ENCODE measurements around the gene TIGD6.

Gene TIGD6

DNA sequence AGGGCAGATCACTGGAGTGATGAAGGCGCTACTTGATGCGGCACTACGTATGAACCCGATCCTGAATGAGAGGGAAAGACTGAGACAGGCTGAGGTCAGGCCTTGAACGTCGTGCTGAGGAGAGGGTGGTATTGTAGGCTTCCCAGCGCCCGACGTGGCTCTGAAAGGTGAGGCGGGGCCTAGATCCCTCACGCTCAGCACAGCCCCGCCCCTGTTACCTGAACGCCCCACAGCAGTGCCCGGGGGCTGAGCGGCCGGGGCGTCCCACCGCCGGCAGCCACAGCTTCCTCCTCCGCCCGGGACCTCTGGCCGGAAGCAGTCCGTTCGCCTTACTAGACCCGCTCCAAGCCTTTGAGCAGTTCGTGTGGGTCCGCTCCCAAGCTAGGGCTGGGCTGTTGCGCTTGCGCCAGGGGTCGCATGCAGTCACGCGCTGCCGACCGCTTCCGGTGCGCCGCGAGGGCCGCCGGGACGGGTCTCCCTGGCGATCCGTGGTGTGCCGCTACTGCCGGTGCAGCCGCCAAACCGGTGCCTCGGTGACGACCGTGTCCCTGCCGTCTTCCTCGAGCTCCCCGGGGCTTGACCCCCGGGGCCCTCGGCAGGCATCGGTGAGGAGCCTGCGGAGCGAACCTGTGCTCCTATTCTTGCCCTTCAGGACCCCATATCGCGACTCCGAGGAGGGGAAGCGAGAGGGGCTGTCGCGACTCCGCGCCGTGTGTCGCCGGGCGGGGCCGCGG is at the start of gene TIGD6, which contains the start of gene HMGXB3:
Gene TIGD6, minus strand, starts transcription at position 399 of the 734 bp plus-strand sequence. CDS start 4,306 bp downstream, outside the sequence.
Gene HMGXB3, plus strand, starts transcription at position 484 of the 734 bp plus-strand sequence. CDS start 4,114 bp downstream, outside the sequence.
- TF ChIP-seq GATA2 (IDR thresholded peaks at IDR 0.05; ENCODE audit: low read depth, low read length): no peak
- no peak for TF ChIP-seq GATA3 (IDR thresholded peaks at IDR 0.05; ENCODE audit: low read depth, low read length)

DNA sequence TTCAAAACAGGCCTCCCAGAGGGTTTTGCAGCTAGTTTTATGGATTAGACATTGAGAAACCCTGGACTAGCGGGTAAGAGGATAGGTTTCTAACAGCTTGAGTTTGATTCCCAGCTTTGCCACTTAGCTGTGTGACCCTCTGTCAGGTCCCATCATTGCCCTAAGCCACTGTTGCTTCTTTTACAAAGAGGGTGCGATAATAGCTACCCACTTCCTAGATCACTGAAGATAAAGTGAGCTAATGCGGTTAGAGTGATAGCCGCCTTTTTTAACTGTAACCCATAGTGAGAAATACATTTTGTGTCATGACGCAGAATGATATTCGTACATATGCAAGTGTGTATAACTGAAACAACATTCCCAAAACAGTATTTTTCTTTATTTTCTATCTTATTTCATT is 45.6 kb upstream of the TIGD6 start:
- TF ChIP-seq GATA3 (IDR thresholded peaks at IDR 0.05; ENCODE audit: low read depth, low read length) (no peak), GATA2 (IDR thresholded peaks at IDR 0.05; ENCODE audit: low read depth, low read length) (no peak)

DNA sequence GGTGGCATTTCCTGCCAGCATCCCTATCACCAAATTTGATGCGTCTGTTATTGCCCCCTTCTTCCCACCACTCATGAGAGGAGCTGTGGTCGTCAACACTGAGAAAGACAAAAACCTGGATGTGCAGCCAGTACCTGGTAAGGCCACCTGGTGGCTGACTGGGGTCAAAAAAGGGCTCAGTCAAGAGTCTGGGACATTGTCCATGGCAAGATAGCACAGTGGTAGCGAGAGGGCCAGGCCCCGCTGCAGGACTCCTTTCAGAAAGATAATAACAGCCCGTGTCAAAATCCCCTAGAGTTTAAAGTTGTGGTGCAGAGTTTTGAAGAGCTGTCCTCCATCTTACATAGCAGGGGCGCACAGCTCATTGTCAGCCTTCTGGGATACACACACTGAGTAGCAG is 45.1 kb upstream of the TIGD6 start:
- TF ChIP-seq GATA2 (IDR thresholded peaks at IDR 0.05; ENCODE audit: low read depth, low read length) (no peak), GATA3 (IDR thresholded peaks at IDR 0.05; ENCODE audit: low read depth, low read length) (no peak)

DNA sequence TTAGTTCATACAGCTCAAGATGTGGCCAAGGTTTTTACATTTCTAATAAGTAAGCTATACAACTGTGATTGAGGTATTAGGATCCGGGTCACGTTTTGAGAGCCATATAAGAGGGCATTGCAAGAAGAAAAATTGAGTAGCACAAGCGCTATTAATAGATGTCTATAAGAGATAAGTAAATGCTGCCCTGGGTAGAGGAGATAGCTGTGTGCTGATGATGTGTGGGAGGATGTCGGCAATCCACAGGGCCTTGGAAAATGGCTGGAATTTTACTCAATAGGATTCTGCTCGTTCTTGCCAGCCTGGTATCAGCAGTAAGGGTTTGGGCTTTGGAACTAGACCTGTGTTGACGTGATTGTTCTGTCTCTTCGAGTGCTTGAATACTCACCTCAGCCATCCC is 44.3 kb upstream of the TIGD6 start:
- TF ChIP-seq GATA2 (IDR thresholded peaks at IDR 0.05; ENCODE audit: low read depth, low read length): no peak
- TF ChIP-seq GATA3 (IDR thresholded peaks at IDR 0.05; ENCODE audit: low read depth, low read length): no peak

DNA sequence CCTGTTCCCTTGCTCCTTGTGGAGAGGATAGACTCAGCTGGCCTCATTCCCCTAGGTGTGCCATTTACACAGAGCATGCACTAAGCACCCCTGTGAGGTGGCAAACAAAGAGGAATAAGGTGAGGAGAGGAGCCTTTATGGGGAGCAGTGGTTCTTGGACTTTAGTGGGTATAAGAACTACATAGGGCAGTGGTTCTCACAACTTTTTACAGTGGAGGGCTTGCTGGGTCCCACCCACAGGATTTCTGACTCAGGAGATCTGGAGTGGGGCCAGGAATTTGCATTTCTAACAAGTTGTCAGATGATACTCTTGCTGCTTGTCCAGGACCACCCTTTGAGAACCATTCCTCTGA is 43.9 kb upstream of the TIGD6 start:
- TF ChIP-seq GATA2 (IDR thresholded peaks at IDR 0.05; ENCODE audit: low read depth, low read length) (no peak), GATA3 (IDR thresholded peaks at IDR 0.05; ENCODE audit: low read depth, low read length) (no peak)

DNA sequence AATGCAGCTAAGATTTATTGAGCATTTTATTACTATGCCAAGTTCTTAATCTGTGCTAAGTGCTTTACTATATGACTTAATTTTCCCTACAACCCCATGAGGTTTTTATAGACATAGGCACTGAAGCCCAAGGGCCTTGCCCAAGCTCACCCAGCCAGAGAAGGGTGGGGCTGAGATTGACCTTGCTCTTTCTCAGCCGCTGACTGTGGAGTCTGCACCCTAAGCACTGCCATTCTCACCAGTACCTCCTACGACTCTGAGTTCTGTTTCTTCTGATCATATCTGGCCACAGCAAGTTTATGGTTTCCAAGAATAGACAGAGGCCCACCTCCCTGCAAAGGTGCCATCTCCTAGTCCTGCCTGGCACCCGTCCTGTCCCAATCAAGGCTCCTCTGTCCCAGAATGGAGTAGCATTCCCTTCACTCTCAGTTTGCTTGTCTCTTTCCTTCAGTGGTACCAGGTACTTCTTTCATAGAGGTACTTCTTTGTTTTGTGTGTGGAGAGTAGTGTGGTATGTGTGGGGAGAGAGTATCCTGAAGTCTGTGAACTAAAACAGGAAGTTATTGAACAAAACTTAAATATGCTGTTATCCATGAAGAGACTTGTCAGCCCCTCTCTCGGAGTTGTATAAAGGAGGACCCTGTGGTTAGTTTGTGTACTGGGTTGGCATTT is 43.3 kb upstream of the TIGD6 start:
- TF ChIP-seq GATA3 (IDR thresholded peaks at IDR 0.05; ENCODE audit: low read depth, low read length) (no peak), GATA2 (IDR thresholded peaks at IDR 0.05; ENCODE audit: low read depth, low read length) (no peak)

DNA sequence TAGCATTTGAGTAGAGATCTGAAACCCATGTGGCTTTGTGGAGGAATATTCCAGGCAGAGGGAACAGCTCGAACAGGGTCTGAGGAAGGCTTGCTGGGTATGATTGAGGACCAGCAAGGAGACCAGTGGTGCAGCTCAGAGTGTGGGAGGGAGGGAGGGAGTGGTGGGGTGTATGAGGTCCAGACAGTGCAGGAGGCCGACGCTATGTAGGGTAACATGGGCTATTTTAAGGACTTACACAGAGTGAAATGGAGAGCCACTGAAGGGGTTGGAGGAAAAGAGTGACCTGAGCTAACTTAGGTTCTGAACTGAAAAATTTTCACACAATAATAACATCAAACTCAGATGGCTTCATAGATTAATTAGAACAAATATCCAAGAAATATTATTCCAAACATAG is 42.0 kb upstream of the TIGD6 start:
- TF ChIP-seq GATA3 (IDR thresholded peaks at IDR 0.05; ENCODE audit: low read depth, low read length) (no peak), GATA2 (IDR thresholded peaks at IDR 0.05; ENCODE audit: low read depth, low read length) (no peak)

DNA sequence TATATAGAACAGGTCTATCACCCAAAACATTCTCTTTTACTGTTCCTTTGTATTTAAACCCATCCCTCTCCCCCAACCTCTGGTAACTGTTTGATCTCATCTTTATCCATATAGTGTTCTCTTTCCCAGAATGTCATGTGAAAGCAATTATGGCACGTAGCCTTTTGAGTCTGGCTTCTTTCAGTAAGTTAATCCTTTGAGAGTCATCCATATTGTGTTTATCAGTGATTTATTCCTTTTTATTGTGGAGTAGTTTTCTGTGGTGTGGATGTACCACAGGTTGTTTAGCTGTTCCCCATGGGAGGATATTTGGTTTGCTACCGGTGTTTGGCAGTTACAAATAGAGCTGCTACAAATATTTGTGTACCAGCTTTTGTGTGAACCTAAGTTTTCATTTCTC is 38.1 kb upstream of the TIGD6 start:
- TF ChIP-seq GATA3 (IDR thresholded peaks at IDR 0.05; ENCODE audit: low read depth, low read length): no peak
- TF ChIP-seq GATA2 (IDR thresholded peaks at IDR 0.05; ENCODE audit: low read depth, low read length): no peak

DNA sequence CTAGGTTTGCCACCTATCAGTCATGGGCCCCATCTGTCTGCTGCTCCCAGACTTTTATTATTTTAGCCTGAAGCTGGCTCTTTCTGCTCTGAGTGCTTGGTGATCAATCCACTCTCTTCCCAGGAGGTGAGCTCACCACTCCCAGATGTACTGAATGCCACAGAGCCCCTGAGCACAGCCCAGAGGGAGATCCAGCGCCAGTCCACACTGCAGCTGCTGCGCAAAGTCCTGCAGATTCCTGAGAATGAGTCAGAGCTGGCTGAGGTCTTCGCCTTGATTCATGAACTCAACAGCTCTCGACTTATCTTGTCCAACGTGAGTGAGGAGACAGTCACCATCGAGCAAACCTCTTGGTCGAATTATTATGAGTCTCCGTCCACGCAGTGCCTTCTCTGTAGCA is 36.1 kb upstream of the TIGD6 start:
- TF ChIP-seq GATA2 (IDR thresholded peaks at IDR 0.05; ENCODE audit: low read depth, low read length) (no peak), GATA3 (IDR thresholded peaks at IDR 0.05; ENCODE audit: low read depth, low read length) (no peak)

DNA sequence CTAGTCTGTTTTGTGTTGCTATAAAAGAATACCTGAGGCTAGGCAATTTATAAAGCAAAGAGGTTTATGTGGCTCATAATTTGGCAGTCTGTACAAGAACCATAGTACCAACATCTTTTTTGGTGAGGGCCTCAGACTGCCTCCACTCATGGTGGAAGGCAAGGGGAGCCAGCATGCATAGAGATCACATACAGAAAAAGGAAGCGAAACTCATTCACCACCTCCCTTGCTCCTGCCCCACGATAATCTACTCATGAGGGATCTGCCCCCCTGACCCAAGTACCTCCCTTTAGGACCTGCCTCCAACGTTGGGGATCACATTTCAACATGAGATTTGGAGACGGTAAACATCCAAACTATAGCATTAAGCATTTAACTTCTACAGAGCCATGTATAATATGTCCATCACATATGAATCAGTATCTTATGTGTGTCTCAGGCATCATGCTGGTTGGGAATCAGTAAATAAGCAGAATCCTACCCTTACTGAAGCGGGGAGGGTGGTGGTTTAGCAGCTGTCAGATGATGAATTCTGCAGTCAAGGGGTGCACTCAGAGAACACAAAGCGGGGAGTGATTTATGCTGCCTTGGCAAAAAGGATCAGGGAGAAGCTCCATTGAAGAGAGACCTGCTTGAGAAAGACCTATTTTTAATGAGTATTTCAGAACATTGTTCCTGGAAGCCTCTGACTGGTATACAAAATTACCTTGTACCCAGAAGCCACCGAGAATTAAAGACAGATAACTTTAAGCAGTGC is 34.9 kb upstream of the TIGD6 start:
- TF ChIP-seq GATA2 (IDR thresholded peaks at IDR 0.05; ENCODE audit: low read depth, low read length) (no peak), GATA3 (IDR thresholded peaks at IDR 0.05; ENCODE audit: low read depth, low read length) (no peak)

DNA sequence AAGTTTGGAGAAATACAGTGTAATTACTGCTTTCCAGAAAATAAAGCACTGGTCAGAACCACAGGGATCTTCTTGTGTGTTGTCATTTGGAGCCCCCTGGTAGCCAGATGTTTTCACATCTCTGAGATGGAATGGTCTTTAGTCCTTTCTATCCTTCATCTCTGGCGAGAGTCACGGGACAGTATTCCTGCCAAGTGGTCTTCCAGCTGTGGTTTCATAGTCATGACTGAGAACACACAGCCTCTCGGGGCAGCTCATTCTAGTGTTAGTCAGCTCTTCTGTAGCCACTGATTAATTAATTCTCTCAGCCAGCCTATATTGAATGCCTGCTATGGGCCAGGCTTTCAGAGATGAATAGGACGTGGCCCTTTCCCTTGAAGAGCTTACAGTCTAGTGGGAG is 34.2 kb upstream of the TIGD6 start:
- TF ChIP-seq GATA3 (IDR thresholded peaks at IDR 0.05; ENCODE audit: low read depth, low read length) (no peak), GATA2 (IDR thresholded peaks at IDR 0.05; ENCODE audit: low read depth, low read length) (no peak)

DNA sequence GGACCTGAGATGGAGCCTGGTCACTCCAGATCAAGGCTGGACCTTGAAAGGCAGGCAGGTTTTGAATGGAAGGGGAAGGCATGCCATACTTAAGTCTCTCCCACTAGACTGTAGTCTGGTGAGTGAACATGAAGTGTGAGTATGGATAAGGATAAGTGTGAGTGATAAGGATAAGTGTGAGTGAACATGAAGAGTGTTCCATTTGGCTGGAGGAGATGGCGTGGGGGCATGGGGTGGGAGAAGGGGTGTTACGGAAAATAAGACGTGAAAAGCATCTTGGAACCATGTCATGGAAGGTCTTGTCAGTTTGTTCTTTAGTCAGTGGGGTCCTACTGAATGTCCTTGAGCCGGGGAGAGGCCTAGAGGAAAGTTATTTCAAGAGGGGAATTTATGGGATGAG is 32.9 kb upstream of the TIGD6 start:
- TF ChIP-seq GATA3 (IDR thresholded peaks at IDR 0.05; ENCODE audit: low read depth, low read length) (no peak), GATA2 (IDR thresholded peaks at IDR 0.05; ENCODE audit: low read depth, low read length) (no peak)

DNA sequence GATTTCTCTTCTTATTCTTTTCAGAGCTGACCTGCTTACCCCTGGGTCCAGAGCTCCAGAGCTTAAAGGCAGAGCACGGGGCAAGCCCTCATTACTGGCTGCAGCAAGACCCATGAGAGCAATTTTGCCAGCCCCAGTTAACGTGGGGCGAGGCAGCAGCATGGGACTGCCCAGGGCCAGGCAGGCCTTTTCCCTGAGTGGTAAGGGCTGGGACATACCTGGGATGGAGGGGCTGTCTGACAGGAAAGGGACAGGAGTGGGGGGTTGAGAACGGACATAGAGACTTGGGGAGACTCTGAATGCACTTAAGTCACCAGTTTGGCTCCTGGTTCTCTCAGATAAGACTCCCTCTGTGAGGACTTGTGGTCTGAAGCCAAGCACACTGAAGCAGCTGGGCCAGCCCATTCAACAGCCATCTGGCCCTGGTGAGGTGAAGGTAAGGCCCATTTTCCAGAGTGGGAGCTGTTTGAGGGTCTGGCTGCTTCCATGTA is 26.3 kb upstream of the TIGD6 start:
- TF ChIP-seq GATA3 (IDR thresholded peaks at IDR 0.05; ENCODE audit: low read depth, low read length) (no peak), GATA2 (IDR thresholded peaks at IDR 0.05; ENCODE audit: low read depth, low read length) (no peak)

DNA sequence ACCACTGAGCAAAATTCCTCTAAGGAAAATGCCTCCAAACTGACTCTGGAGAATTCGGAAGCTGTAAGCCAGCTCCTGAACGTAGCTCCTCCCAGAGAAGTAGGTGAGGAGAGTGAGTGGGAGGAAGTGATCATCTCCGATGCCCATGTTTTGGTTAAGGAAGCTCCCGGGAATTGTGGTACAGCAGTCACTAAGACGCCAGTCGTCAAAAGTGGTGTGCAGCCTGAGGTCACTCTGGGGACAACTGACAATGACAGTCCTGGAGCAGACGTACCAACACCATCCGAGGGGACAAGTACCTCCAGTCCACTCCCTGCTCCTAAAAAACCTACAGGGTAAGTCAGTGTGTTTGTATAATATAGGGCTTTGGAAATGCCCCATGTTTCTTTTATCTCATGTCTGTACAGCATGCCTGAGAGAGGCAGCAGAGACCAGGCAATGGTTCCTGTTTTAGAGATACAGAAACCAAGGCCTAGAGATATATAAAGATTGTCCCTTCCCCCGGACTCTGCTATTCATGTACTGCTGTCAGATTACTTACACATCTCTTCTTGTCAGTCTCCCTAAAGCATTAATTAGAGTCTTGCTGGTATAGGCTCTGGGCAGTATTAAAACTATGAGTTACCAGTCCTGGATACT is 24.0 kb upstream of the TIGD6 start:
- TF ChIP-seq GATA3 (IDR thresholded peaks at IDR 0.05; ENCODE audit: low read depth, low read length): no peak
- TF ChIP-seq GATA2 (IDR thresholded peaks at IDR 0.05; ENCODE audit: low read depth, low read length): no peak
